ENCODE data around the gene MIPOL1. TPM values are rescaled to one million over a fixed set of nuclear protein-coding genes. Genes with fewer than 3 reads are reported as not detected.

Gene MIPOL1
- total and polyA plus RNA-seq, 2 donors (not counting 3 experiments of a cell fraction or from before 2014, with no cell fraction given) = 3.4 to 33.5 TPM

DNA sequence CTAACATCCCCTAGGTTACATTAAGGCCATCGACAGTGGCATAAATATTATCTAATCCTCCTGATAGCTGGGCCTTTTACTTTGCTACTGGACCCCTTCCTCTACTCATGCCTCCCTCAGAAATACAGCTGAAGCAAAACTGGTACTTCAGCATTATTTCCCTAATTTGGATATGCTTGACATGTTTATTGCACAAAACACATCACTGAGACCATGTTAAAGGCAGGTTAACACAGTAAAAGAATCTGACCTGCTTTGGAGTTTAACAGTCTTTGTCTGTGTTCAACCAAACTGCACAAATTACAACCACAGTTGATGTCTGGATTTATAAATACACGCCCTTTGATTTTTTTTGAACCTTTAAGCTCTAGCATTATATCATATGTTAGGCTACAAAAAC lies 240.7 kb downstream of the MIPOL1 start:
- Histone ChIP-seq H3K4me3 (replicated peaks in 1 of 3; ENCODE audit: insufficient read depth in 1 of 3, low read depth in 1 of 3, low read length in 3 of 3) (no peak overlapping the region), H3K4me1 (ENCODE audit: control insufficient read depth, extremely low read depth, insufficient read depth, low read length) (no peaks in the 10 kb centered on the region), H3K9ac (replicated peaks; ENCODE audit: extremely low read depth, insufficient read depth, low read length) (no peak overlapping the region), H3K79me2 (ENCODE audit: control insufficient read depth, insufficient read depth, low read length) (no peaks in the 10 kb centered on the region), H3K9me1 (replicated peaks; ENCODE audit: control insufficient read depth, extremely low read depth, insufficient read depth, low read length) (no peaks in the 10 kb centered on the region), H3K27me3 (ENCODE audit: control insufficient read depth in 2 of 2, insufficient read depth in 2 of 2, low read length in 2 of 2) (no peaks in the 10 kb centered on the region), H3K27ac (ENCODE audit: insufficient read depth, low read depth, low read length) (no peak overlapping the region), H3K4me2 (ENCODE audit: insufficient read depth, low read length) (no peak overlapping the region), H4K20me1 (replicated peaks; ENCODE audit: control insufficient read depth, extremely low read depth, insufficient read depth, low read length) (no peaks in the 10 kb centered on the region), H3K9me3 (replicated peaks; ENCODE audit: control insufficient read depth, insufficient read depth, low read length) (no peaks in the 10 kb centered on the region), H3K36me3 (ENCODE audit: control insufficient read depth in 2 of 2, extremely low read depth in 1 of 2, insufficient read depth in 2 of 2, low read length in 2 of 2) (no peaks in the 10 kb centered on the region), H2AFZ (ENCODE audit: low read depth, low read length) (no peak overlapping the region)
- dilution Hi-C loops (cut with MboI; ENCODE audit: extremely low pct_ligation_motif_present, low sequenced_read_pairs) (no loop called here), intact Hi-C loops (cut with micrococcal nuclease) (no loop called here)
- TF ChIP-seq, protein P1, sequence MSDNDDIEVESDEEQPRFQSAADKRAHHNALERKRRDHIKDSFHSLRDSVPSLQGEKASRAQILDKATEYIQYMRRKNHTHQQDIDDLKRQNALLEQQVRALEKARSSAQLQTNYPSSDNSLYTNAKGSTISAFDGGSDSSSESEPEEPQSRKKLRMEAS (IDR thresholded peaks at IDR 0.05; ENCODE audit: insufficient read depth, insufficient read length) = no peak
- TF ChIP-seq POLR2AphosphoS5 (IDR thresholded peaks at IDR 0.05; ENCODE audit: insufficient read depth, low read depth, low read length) (no peak), GATA2 (IDR thresholded peaks at IDR 0.05; ENCODE audit: insufficient read depth, insufficient read length, low read depth, low read length) (no peak), FOS (IDR thresholded peaks at IDR 0.05; ENCODE audit: borderline replicate concordance, insufficient read depth, low read length) (no peak), MYC (IDR thresholded peaks at IDR 0.05; ENCODE audit: low read depth, low read length) (no peak), JUN (IDR thresholded peaks at IDR 0.05; ENCODE audit: borderline replicate concordance, insufficient read depth, insufficient read length, low read depth) (no peak), POLR2A (IDR thresholded peaks at IDR 0.05; ENCODE audit: low read depth, low read length) (no peak), EZH2 (IDR thresholded peaks at IDR 0.05; ENCODE audit: borderline replicate concordance, low read depth, low read length, severe bottlenecking) (no peak)
- TF ChIP-seq, protein P2, sequence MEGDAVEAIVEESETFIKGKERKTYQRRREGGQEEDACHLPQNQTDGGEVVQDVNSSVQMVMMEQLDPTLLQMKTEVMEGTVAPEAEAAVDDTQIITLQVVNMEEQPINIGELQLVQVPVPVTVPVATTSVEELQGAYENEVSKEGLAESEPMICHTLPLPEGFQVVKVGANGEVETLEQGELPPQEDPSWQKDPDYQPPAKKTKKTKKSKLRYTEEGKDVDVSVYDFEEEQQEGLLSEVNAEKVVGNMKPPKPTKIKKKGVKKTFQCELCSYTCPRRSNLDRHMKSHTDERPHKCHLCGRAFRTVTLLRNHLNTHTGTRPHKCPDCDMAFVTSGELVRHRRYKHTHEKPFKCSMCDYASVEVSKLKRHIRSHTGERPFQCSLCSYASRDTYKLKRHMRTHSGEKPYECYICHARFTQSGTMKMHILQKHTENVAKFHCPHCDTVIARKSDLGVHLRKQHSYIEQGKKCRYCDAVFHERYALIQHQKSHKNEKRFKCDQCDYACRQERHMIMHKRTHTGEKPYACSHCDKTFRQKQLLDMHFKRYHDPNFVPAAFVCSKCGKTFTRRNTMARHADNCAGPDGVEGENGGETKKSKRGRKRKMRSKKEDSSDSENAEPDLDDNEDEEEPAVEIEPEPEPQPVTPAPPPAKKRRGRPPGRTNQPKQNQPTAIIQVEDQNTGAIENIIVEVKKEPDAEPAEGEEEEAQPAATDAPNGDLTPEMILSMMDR (IDR thresholded peaks at IDR 0.05; ENCODE audit: extremely low read depth in 1 of 2, insufficient read depth in 1 of 2, low read depth in 1 of 2, low read length in 2 of 2) = no peak
- no peak for FAIRE-seq
- CTCF ChIA-PET = interaction anchor here (1.3 to 1.4 kb wide), 2 partner anchors 13 to 186 kb away, joined by 4 to 5 read pairs; no protein-coding TSS in a partner anchor
- POLR2A ChIA-PET = no interaction called here
- BruUV-seq (replicated peaks) = no TSS peak
- no peak for DNase-seq (ENCODE audit: low read depth, low spot score)
